GM23338 (cell line): ENCODE measurements around the gene KCTD8. TPM values are rescaled to one million over a fixed set of nuclear protein-coding genes. Genes with fewer than 3 reads are reported as not detected.

Experiments used
- polyA plus RNA-seq: library from polyadenylated mRNA; unstranded; fragments of >200 nt; fragmentation: Nextera tagmentation; extraction: Ambion mirVana; gene quantifications from 2 replicates; pipeline ENCODE4 v1.2.1, GENCODE V29; 2016
- total RNA-seq: library from RNA; depleted of rRNA; stranded (reverse); fragments of >200 nt; shearing (Covaris generic); gene quantifications from 2 replicates; pipeline ENCODE4 v1.2.3, GENCODE V29; 2014; rRNA removed

KCTD8 gene
- total and polyA plus RNA-seq, 2 experiments from 2014 or later: 2.8 to 5.0 TPM

Other genes with a start within 250 kb of the KCTD8 start
- gene YIPF7, start 202.8 kb upstream of the KCTD8 start, total RNA-seq: not detected in 2 replicates
- not detected in 2 replicates for gene YIPF7, start 202.8 kb upstream of the KCTD8 start, polyA plus RNA-seq
- gene GUF1, start 229.6 kb upstream of the KCTD8 start, total RNA-seq: 37.9 and 39.9 TPM in 2 replicates
- 9.3 and 15.4 TPM in 2 replicates for gene GUF1, start 229.6 kb upstream of the KCTD8 start, polyA plus RNA-seq